AG09319 (cell line): ENCODE measurements around the gene BSN.

Experiments
- DNase-seq: peaks from one replicate; pipeline ENCODE4 v3.0.0-alpha.2; 2010; ENCODE audit warnings: low read depth; ENCODE audit errors: extremely low read depth
- CTCF ChIP-seq: IDR thresholded peaks from 2 replicates; pipeline ENCODE4 v1.5.1; 2011; ENCODE audit warnings: low read depth, mild to moderate bottlenecking, inconsistent platforms, low read length, moderate library complexity

Gene BSN

GRCh38 chr3:49556500-49557275 is 2.4 kb downstream of the BSN start:
- no peak for DNase-seq
- no peak for TF ChIP-seq CTCF

- DNase-seq, result no peak
- TF ChIP-seq CTCF, result no peak
Measured at GRCh38 chr3:49563040-49563578, 8.8 kb downstream of the BSN start.

GRCh38 chr3:49563766-49564165 is 9.5 kb downstream of the BSN start:
- DNase-seq, result no peak
- TF ChIP-seq CTCF, result no peak

GRCh38 chr3:49566312-49566711 is 12.0 kb downstream of the BSN start:
- no peak for DNase-seq

GRCh38 chr3:49567406-49567805 is 13.1 kb downstream of the BSN start:
- TF ChIP-seq CTCF, result no peak
- no peak for DNase-seq

More at GRCh38 chr3:49566312-49566711, 12.0 kb downstream of the BSN start:
- TF ChIP-seq CTCF, result peak; percentile 16

GRCh38 chr3:49568965-49569364 is 14.7 kb downstream of the BSN start:
- no peak for DNase-seq
- no peak for TF ChIP-seq CTCF

GRCh38 chr3:49570028-49570654 is 15.9 kb downstream of the BSN start:
- no peak for DNase-seq
- TF ChIP-seq CTCF, result no peak
